Esophagus (tissue), 2 donors: ENCODE measurements around the gene MLH3. TPM values are rescaled to one million over a fixed set of nuclear protein-coding genes. Genes with fewer than 3 reads are reported as not detected.

ENCODE experiments used
- H3K27ac ChIP-seq, 2 donors: one replicate each; pipeline ENCODE4 v1.5.1; 2013; ENCODE audit warnings: low read depth in 2 of 2, mild to moderate bottlenecking in 2 of 2, inconsistent platforms in 1 of 2, low read length in 1 of 2, moderate library complexity in 1 of 2
- H3K27me3 ChIP-seq, 2 donors: one replicate each; pipeline ENCODE4 v1.6.1; 2013; ENCODE audit warnings: low read length in 2 of 2, control low read depth in 1 of 2, mild to moderate bottlenecking in 1 of 2; ENCODE audit not compliant: insufficient read depth in 2 of 2, control insufficient read depth in 1 of 2
- H3K36me3 ChIP-seq, 2 donors: one replicate each; pipeline ENCODE4 v1.6.1; 2013; ENCODE audit warnings: low read length in 1 of 2; ENCODE audit not compliant: control insufficient read depth in 2 of 2, insufficient read depth in 2 of 2
- H3K4me1 ChIP-seq, 2 donors: one replicate each; pipeline ENCODE4 v1.6.1; 2013; ENCODE audit warnings: low read length in 1 of 2; ENCODE audit not compliant: control insufficient read depth in 2 of 2, insufficient read depth in 2 of 2
- H3K4me3 ChIP-seq, 2 donors: one replicate each; pipeline ENCODE4 v1.5.1; 2013; ENCODE audit warnings: low read length in 2 of 2, mild to moderate bottlenecking in 2 of 2, low read depth in 1 of 2, moderate library complexity in 1 of 2
- H3K9me3 ChIP-seq, 2 donors: one replicate each; pipeline ENCODE4 v1.6.1; 2013; ENCODE audit warnings: mild to moderate bottlenecking in 2 of 2, low read depth in 1 of 2, low read length in 1 of 2, moderate library complexity in 1 of 2; ENCODE audit not compliant: control insufficient read depth in 2 of 2, insufficient read depth in 1 of 2
- WGBS, 2 donors: extraction: QIAGEN DNeasy Blood & Tissue Kit; methylation state at CpG; one replicate each; pipeline ENCODE4 v1.1.7; 2013; 5-methylcytosine and 5-hydroxymethylcytosine counted together
- polyA plus RNA-seq, 2 donors: library from polyadenylated mRNA; stranded (reverse); fragments of 200-250 nt; gene quantifications; one replicate each; pipeline ENCODE4 v1.2.3, GENCODE V29; 2013
- donor health status: healthy with polysubstance abuse.
- donor health status: Bipolar disorder and iron deficiency.

The MLH3 gene
- polyA plus RNA-seq, 2 donors, result 8.0 to 9.0 TPM

DNA sequence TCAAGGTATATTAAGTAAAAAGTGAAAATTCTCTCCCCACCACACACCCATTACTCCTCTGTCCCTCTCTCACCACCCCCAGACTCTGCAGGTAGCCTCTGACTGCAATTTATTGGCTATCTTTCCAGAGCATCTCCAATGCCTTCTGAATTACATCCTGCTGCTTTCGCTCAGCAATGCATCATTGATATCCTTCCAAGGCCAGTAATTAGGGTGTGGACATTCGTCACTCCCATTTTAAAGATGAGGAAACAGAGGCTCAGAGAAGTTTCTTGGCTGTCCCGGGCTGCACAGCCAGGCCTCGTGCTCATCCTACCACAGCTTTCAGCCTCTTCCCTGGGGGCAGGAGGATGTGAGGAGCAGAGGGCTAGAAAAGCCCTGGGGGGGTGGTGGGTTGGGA lies 72.2 kb downstream of the MLH3 start:
- H3K27me3 ChIP-seq, result no peaks in the 10 kb centered on the region
- H3K9me3 ChIP-seq, result no peaks in the 10 kb centered on the region
- H3K27ac ChIP-seq, result no peak overlapping the region
- H3K4me1 ChIP-seq, result peaks cover 3 to 9% of the 10 kb centered on the region in 2 donors
- no peak overlapping the region for H3K4me3 ChIP-seq
- 49 to 58% methylated on average over 4 of the region's 4 CpGs for WGBS, 2 donors
- no peaks in the 10 kb centered on the region for H3K36me3 ChIP-seq

DNA sequence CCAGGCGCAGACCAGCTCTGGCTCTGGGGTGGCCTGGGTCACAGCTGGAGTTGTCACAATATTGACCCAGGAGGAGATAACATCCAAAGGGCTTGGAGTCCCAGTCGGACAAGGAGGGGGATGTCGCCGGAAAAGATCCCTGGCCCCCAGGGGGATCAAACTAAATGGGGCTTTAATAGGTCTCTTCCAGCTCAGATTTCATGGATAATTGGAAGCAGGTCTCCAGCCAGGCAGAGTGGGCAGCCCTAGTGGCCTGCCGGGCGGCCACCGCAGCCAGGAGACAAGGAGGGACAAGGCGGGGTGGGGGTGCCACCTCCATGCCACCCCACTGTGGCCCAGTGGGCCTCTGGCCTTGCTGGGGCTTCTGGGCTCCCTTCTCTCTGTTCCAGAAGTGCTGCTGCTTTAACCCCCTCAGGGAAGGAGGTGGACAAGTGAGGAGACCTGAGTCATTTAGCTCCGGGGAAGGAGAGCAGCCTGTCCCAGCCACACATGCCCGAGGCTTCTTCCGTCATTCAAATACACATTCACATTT lies 72.8 kb downstream of the MLH3 start:
- no peak overlapping the region for H3K4me3 ChIP-seq
- no peaks in the 10 kb centered on the region for H3K27me3 ChIP-seq
- no peaks in the 10 kb centered on the region for H3K36me3 ChIP-seq
- WGBS, 2 donors, result 76% methylated on average over 11 of the region's 11 CpGs
- H3K9me3 ChIP-seq, result no peaks in the 10 kb centered on the region
- no peak overlapping the region for H3K27ac ChIP-seq
- H3K4me1 ChIP-seq, result peaks cover 3 to 9% of the 10 kb centered on the region in 2 donors

DNA sequence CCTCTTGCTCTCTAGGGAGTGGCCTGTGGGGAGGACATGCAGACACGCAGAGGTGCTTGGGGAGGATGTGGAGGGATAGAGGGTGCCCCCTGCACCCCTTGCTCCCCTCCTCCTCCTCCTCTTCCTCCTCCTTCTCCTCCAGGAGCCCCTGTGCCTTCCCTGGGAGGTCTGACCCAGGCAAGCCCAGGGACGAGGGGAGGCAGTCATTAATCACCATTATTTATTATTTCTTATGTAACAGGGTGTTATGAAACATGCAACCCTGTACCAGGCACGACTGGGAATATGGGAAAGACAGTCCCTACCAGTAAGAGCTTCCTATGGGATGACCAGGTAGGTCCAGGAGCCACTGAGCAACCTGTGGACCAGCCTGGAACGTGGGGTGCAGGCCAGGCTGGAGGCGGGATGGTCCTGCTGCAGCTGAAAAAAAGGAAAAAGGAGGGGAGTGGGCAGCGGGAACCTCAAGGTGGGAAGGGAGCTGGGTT lies 73.3 kb downstream of the MLH3 start:
- 59 to 61% methylated on average over 5 to 6 of the region's 6 CpGs for WGBS, 2 donors
- Histone ChIP-seq H3K9me3 (no peaks in the 10 kb centered on the region), H3K4me1 (peaks cover 3 to 10% of the 10 kb centered on the region in 2 donors), H3K27me3 (no peaks in the 10 kb centered on the region), H3K27ac (no peak overlapping the region), H3K4me3 (no peak overlapping the region), H3K36me3 (no peaks in the 10 kb centered on the region)

DNA sequence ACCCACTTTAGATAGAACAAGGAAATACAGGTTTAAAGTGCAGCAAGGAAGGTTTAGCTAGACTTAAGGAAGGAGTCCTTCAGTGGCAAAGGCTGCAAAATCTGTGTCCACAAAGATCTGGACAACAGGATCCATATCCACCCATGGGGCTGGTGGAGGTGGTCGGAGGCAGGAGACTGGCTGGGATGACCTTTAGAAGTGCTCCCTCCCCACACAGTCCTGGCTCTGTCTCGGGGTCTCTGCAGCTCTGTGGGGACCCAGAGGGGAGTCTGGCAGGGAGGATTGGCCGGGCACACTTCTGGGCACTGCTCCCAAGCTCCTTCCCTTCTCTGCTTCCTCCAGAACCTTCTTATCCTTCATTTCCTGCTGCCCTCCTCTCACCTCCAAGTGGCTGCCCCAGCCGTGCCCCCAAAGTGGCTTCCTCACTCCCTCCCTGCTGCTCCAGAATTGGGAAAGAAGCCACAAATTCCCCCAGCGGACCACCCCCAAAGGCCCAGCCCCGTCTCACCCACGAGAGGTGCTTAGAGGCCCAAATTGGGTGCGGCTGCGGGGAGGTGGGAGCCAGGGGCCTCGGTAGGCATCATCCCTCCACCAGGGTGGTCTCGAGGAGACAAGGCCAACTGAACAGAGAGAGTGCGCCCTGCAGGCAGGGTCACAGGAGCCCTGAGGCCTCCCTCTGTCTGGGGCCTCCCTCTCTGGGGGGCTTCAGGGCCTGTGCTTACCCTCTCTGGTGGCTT lies 73.9 kb downstream of the MLH3 start:
- no peak overlapping the region for H3K27ac ChIP-seq
- H3K4me3 ChIP-seq, result no peak overlapping the region
- no peaks in the 10 kb centered on the region for H3K27me3 ChIP-seq
- H3K4me1 ChIP-seq, result peaks cover 3 to 9% of the 10 kb centered on the region in 2 donors
- WGBS, 2 donors, result 83 to 85% methylated on average over 12 of the region's 12 CpGs
- no peaks in the 10 kb centered on the region for H3K36me3 ChIP-seq
- no peaks in the 10 kb centered on the region for H3K9me3 ChIP-seq

DNA sequence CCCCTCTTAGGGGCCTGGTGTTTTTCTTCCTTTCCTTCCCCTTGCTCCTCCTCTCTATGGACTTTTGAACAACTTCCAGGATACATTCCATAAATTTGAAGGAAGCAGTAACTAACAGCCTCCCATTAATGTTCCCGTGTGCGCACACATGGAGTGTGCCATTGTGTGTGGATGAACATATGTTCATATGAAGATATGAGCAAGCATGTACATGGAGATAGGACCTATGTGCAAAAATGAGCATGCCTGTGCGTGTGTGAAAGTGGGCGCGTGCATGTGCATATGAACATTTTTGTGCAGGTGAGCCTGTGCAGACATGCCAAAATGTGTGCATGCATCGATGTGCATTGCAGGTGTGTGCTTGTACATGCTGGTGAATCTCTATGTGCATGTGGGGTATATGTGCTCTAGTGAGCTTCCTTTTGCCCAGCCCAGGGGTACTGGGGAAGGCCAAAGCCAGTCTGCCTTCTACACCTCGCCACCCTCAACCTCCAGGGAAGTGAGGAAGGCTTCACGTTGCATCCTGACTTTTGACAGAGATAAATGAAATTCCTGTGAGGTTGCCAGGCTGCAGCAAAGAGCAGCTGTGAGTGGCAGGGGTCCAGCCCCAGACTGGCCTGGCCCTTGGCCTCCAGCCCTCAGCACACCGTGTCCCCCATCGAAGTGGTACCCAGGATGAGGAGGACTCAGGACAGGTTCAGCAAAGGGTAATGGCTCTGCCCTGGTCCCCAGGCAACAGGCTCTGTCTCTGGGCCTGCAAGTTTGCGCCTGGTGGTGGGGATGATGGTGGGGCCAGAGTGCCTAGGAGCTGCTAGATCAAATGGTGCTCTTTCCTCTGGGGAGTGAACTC lies 74.8 kb downstream of the MLH3 start:
- H3K4me3 ChIP-seq, result no peak overlapping the region
- H3K4me1 ChIP-seq, result peaks cover 3 to 9% of the 10 kb centered on the region in 2 donors
- no peaks in the 10 kb centered on the region for H3K27me3 ChIP-seq
- H3K9me3 ChIP-seq, result no peaks in the 10 kb centered on the region
- no peaks in the 10 kb centered on the region for H3K36me3 ChIP-seq
- 70 to 72% methylated on average over 11 of the region's 11 CpGs for WGBS, 2 donors
- H3K27ac ChIP-seq, result no peak overlapping the region

DNA sequence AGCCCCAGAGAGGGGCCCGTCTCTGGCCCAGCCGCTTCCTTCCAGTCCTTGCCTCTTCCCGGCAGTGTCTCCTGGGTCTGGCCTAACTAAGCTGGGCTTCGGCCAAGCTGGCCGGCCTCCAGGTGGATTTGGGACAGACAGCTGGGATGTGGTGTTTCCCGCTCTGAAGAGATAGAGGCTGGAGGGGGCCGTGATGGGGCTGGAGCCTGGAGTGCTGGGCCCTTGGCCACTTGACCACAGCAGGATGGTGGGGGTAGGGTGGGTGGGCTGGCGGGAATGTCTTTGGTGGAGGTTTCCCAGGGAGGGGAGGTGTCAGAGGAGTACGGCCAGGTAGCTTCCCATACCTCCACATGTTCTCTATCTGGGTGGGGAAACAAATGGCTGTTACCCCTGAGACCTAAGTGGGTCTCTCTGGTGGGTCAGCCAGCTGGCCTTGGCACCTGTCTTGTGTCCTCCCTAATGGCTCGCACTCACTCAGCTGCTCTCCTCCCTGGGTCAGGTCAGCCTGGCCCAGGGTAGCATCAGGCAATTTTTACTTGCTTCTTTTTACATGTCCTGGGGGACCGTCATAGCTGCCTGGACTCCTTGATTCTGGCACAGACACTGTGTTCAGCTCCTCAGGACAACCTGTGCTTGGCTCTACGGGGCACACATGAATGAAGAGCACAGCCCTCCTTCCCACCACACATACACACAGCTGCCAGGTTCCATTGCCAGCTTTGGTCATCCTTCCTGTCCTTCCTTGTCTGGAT lies 76.0 kb downstream of the MLH3 start:
- Histone ChIP-seq H3K4me1 (peaks cover 3 to 9% of the 10 kb centered on the region in 2 donors), H3K27me3 (no peaks in the 10 kb centered on the region), H3K27ac (no peak overlapping the region), H3K36me3 (no peaks in the 10 kb centered on the region), H3K9me3 (no peaks in the 10 kb centered on the region), H3K4me3 (no peak overlapping the region)
- 62 to 75% methylated on average over 12 of the region's 12 CpGs for WGBS, 2 donors

DNA sequence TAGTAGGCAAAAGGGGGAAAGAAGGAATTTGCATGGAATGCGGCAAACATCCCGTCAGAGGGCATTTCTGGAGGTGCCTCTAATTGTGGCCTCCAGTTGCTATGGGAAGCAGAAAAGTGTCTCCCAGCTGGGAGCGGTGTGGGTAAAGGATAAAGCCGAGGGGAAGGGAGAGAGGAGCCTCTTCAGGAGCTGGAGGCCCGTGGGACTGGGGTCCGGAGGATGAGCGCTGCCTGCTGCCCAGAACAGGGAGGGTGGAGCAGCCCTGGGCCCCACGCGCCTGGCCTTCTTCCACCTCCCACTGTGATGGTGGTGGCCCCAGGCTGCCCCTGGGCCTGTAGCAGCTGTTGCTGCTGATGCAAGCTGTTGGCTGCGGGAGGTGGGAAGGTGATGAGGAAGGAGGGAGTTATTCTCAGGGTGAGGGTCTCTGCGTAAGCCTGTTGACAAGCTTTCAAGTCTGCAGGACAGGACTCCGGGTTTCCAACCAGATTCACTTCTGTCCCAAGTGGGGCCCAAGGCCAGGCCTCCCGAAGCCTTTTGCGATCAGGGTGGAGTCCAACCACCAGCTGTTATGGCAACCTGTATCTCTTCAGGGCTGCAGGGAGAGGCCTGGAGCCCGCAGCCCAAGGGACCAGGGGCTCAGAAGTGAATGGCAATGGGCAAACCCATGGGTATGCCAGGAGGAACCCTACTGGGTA lies 76.8 kb downstream of the MLH3 start:
- H3K27ac ChIP-seq, result no peak overlapping the region
- no peaks in the 10 kb centered on the region for H3K9me3 ChIP-seq
- no peak overlapping the region for H3K4me3 ChIP-seq
- WGBS, 2 donors, result 80 to 84% methylated on average over 15 of the region's 15 CpGs
- H3K27me3 ChIP-seq, result no peaks in the 10 kb centered on the region
- peaks cover under 1 to 7% of the 10 kb centered on the region in 2 donors for H3K4me1 ChIP-seq
- H3K36me3 ChIP-seq, result no peaks in the 10 kb centered on the region

DNA sequence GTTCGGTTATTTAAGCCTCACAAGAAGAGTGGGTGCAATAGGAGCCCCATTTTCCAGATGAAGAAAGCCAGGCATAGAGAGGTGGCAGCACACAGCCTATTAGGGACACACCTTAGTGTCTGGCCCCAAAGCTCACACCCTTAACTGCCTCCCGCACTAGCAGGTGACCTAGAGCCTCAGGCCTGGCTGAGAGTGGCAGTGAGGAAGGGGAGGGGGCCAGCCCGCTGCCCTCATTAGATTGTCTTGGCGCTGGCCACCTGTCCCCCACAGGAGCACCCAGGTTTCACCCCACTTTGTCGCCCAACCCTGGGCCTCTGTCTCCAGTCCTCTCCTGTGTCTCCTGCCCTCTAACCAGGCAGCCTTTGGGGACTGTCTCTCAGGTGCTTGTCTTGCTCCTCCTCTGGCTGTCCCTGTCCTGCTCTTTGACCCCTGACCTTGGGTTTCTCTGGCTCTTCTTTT lies 77.3 kb downstream of the MLH3 start:
- Histone ChIP-seq H3K36me3 (no peaks in the 10 kb centered on the region), H3K4me3 (no peak overlapping the region), H3K4me1 (peaks cover 0 to 7% of the 10 kb centered on the region in 2 donors), H3K27ac (no peak overlapping the region), H3K9me3 (no peaks in the 10 kb centered on the region), H3K27me3 (no peaks in the 10 kb centered on the region)
- WGBS, 2 donors, result 86 to 89% methylated on average over 5 of the region's 5 CpGs
